CD4-positive, alpha-beta T cell (primary cell): ENCODE results near the gene ARHGAP15. TPM values are rescaled to one million over a fixed set of nuclear protein-coding genes. Genes with fewer than 3 reads are reported as not detected.

Experiments
- ATAC-seq: fragments of 200-7000 bp; cut with Tn5 transposase; one replicate; pipeline ENCODE4 v1.10.0; 2022; ENCODE audit warnings: mild to moderate bottlenecking; ENCODE audit not compliant: poor library complexity
- CTCF ChIA-PET: fragments of 350-600 bp; sonication (Branson Sonifier 250); formaldehyde crosslinking; loops from one replicate; lab custom pipeline; 2021; ENCODE audit warnings: antibody characterized with exemption, inconsistent platforms; lab: Charles Lee
- POLR2A ChIA-PET: fragments of 350-600 bp; sonication (Branson Sonifier 250); formaldehyde crosslinking; loops from one replicate; lab custom pipeline; 2021; ENCODE audit warnings: antibody characterized with exemption, inconsistent platforms; lab: Charles Lee
- DNase-seq, 14 experiments: peaks; one replicate each; pipeline ENCODE4 v3.0.0-alpha.2; 2013 to 2020; ENCODE audit warnings: mixed read lengths in 2 of 14
- H3K27ac ChIP-seq, 2 donors: one replicate each; pipeline versions ENCODE4 v1.5.1 to v1.7.0; 2013; ENCODE audit warnings: low read length in 2 of 2, low read depth in 1 of 2, mild to moderate bottlenecking in 1 of 2
- H3K27me3 ChIP-seq, 2 experiments: 1 replicate in 1 of 2; 2 replicates in 1 of 2; pipeline versions ENCODE4 v1.6.1 to v1.7.0; 2013; ENCODE audit warnings: low read length in 2 of 2, control low read depth in 1 of 2, mild to moderate bottlenecking in 1 of 2, moderate library complexity in 1 of 2; ENCODE audit not compliant: insufficient read depth in 2 of 2, control insufficient read depth in 1 of 2
- H3K36me3 ChIP-seq: one replicate; pipeline ENCODE4 v1.6.1; 2013; ENCODE audit warnings: low read length, control low read depth; ENCODE audit not compliant: insufficient read depth
- H3K4me1 ChIP-seq: one replicate; pipeline ENCODE4 v1.6.1; 2013; ENCODE audit warnings: low read length, control low read depth; ENCODE audit not compliant: insufficient read depth
- H3K4me3 ChIP-seq: one replicate; pipeline ENCODE4 v1.5.1; 2013; ENCODE audit warnings: mild to moderate bottlenecking, low read length, moderate library complexity
- H3K9me3 ChIP-seq, 2 experiments: 1 replicate in 1 of 2; 2 replicates in 1 of 2; pipeline versions ENCODE4 v1.6.1 to v1.7.0; 2013; ENCODE audit warnings: low read length in 2 of 2, mild to moderate bottlenecking in 2 of 2, control low read depth in 1 of 2, moderate library complexity in 1 of 2; ENCODE audit not compliant: control insufficient read depth in 1 of 2, insufficient read depth in 1 of 2
- H3K27ac Mint-ChIP-seq: one replicate; pipeline ENCODE4 v1.8.0; 2020; ENCODE audit warnings: mixed read lengths
- H3K27me3 Mint-ChIP-seq: one replicate; pipeline ENCODE4 v1.8.0; 2021; ENCODE audit warnings: mixed read lengths
- H3K36me3 Mint-ChIP-seq: one replicate; pipeline ENCODE4 v1.8.0; 2021; ENCODE audit warnings: low read depth, mixed read lengths
- H3K4me1 Mint-ChIP-seq: one replicate; pipeline ENCODE4 v1.8.0; 2021; ENCODE audit warnings: low read depth, mixed read lengths
- H3K4me3 Mint-ChIP-seq: one replicate; pipeline ENCODE4 v1.8.0; 2020; ENCODE audit warnings: mild to moderate bottlenecking, mixed read lengths
- H3K9me3 Mint-ChIP-seq: one replicate; pipeline ENCODE4 v1.8.0; 2020; ENCODE audit warnings: mixed read lengths
- CTCF ChIP-seq: fragments of 200-600 bp; IDR thresholded peaks from one replicate; pipeline ENCODE4 v1.8.0; 2022; ENCODE audit warnings: antibody characterized with exemption, mild to moderate bottlenecking
- intact Hi-C, 2 experiments: fragments of 100-400 bp; cut with DNase I in 1 of 2; cut with micrococcal nuclease in 1 of 2; formaldehyde crosslinking; loops; one replicate each; pipeline versions ENCODE4 v1.15.1 to v1.9.0; 2023 to 2025; cut with DNase I, micrococcal nuclease
- total RNA-seq, 174 experiments: library from RNA in 2 of 174; stranded (reverse) in 2 of 174; gene quantifications; one replicate each; pipeline ENCODE4 v1.2.3 and lab custom pipeline; 2021 to 2026

Gene ARHGAP15
- total RNA-seq, 2 experiments from 2014 or later = 158 to 165 TPM

- no peak overlapping the region for H3K27ac ChIP-seq
- DNase-seq = no peak
- peaks cover 54% of the 10 kb centered on the region for H3K4me1 Mint-ChIP-seq
- POLR2A ChIA-PET = interaction anchor here (0.5 to 0.6 kb wide), 2 partner anchors 9 to 488 kb away, joined by 3 read pairs; no protein-coding TSS in a partner anchor
- H3K9me3 Mint-ChIP-seq = no peaks in the 10 kb centered on the region
- H3K4me3 Mint-ChIP-seq = no peak overlapping the region
- CTCF ChIA-PET = no interaction called here
- no peaks in the 10 kb centered on the region for H3K27me3 ChIP-seq
- no peaks in the 10 kb centered on the region for H3K9me3 ChIP-seq
- peak; percentile 37 for ATAC-seq
- peak overlapping the region; percentile 64 for H3K27ac Mint-ChIP-seq
- peaks cover 13% of the 10 kb centered on the region for H3K36me3 ChIP-seq
- no peak for TF ChIP-seq CTCF
- no peaks in the 10 kb centered on the region for H3K27me3 Mint-ChIP-seq
- no peaks in the 10 kb centered on the region for H3K4me1 ChIP-seq
- peaks cover 77% of the 10 kb centered on the region for H3K36me3 Mint-ChIP-seq
- intact Hi-C loops = no loop called here
- H3K4me3 ChIP-seq = no peak overlapping the region
Measured at GRCh38 chr2:143616452-143616851, 487.2 kb downstream of the ARHGAP15 start.

DNA sequence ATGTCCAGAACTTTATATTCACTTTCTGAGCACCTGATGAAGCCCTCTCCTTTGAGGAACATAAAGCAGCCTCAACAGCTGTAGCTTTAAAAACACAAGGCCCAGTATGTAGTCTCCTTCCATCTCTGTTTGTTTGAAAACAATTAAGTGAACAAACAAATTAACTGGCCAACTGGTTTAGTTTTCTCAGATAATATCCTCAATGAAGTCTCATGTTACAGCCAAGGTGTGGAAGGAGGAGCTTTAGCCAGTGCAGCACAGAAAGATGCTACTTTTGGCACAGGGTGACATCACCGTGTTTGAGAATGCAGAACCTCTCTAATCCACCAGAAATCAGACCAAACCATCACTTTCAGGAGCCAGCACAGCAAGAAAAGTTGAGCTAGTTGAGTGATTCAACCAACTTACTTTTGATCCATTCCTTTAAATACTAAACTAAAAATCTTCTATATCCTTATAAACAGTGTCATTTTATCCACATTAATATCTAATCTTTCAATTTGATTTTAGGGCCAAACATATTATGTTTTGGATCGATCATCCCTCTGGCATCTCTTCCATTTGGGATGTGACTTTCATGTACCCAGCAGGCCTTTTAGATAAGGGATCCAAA is 488.7 kb downstream of the ARHGAP15 start:
- Histone ChIP-seq H3K4me1 (no peaks in the 10 kb centered on the region), H3K27me3 (no peaks in the 10 kb centered on the region), H3K36me3 (peaks cover 16% of the 10 kb centered on the region), H3K27ac (no peak overlapping the region), H3K4me3 (no peak overlapping the region), H3K9me3 (no peaks in the 10 kb centered on the region)
- H3K4me1 Mint-ChIP-seq = peaks cover 49% of the 10 kb centered on the region
- DNase-seq (no peak), ATAC-seq (no peak)
- ChIA-PET CTCF (no interaction called here), POLR2A (no interaction called here)
- no peaks in the 10 kb centered on the region for H3K27me3 Mint-ChIP-seq
- no peak overlapping the region for H3K27ac Mint-ChIP-seq
- no peaks in the 10 kb centered on the region for H3K9me3 Mint-ChIP-seq
- no peak for TF ChIP-seq CTCF
- no peak overlapping the region for H3K4me3 Mint-ChIP-seq
- intact Hi-C loops = no loop called here
- peaks cover 82% of the 10 kb centered on the region for H3K36me3 Mint-ChIP-seq

DNA sequence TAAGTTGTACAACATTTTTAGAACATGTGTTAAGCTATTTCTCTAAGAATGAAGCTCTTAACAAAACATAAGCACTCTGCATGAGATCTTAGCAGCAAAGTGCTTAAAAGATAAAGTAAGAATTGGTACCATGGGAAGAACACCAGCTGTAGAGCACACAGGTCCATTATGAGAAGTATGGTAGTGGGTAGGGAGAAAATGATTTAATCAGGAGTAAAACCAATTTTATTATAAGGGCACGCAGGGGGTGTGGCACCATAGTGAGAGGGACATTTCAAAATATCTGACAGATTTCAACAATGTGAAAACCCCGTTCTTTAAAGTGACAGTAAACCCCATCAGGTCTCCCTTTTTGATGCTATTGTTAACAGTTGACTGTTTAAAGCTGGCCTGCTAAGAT is 492.9 kb downstream of the ARHGAP15 start:
- ChIA-PET POLR2A (no interaction called here), CTCF (no interaction called here)
- DNase-seq = no peak
- peaks cover 18% of the 10 kb centered on the region for H3K4me1 Mint-ChIP-seq
- no peaks in the 10 kb centered on the region for H3K9me3 ChIP-seq
- no peaks in the 10 kb centered on the region for H3K27me3 ChIP-seq
- no peak overlapping the region for H3K4me3 Mint-ChIP-seq
- no peaks in the 10 kb centered on the region for H3K27me3 Mint-ChIP-seq
- no peak for TF ChIP-seq CTCF
- no peak overlapping the region for H3K27ac Mint-ChIP-seq
- H3K36me3 Mint-ChIP-seq = peaks cover 88% of the 10 kb centered on the region
- intact Hi-C loops = no loop called here
- no peaks in the 10 kb centered on the region for H3K9me3 Mint-ChIP-seq
- no peak overlapping the region for H3K27ac ChIP-seq
- no peaks in the 10 kb centered on the region for H3K4me1 ChIP-seq
- no peak for ATAC-seq
- H3K36me3 ChIP-seq = peaks cover 52% of the 10 kb centered on the region
- H3K4me3 ChIP-seq = no peak overlapping the region
